ENCODE results near the gene MRPL45.

MRPL45 gene

DNA sequence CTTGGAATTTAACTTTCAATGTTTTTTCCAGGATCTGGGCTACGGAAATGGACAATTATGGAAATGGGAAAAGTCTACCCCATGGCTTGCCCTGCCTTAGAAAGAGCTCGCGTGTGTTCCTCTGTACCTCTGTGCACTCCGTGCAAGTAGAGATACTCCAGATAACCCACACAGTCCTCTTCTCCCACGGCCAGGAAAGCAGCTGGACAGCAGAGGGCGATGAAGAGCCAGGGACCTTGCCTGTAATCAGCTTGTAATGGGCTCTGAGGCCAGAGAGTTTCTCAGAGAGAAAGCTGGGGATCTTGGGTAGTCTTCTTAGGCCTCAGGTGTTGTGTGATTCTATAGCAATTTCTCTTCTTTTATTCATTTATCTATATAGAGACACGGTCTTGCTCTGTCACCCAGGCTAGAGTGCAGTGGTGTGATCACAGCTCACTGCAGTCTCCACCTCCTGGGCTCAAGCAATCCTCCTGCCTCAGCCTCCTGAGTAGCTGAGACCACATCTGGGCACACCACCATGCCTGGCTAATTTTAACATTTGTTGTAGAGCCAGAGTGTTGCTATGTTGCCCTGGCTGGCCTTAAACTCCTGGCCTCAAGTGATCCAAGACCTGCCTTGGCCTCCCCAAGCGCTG, 52.2 kb downstream of the MRPL45 start:
- DNase-seq: peak; percentile 86

DNA sequence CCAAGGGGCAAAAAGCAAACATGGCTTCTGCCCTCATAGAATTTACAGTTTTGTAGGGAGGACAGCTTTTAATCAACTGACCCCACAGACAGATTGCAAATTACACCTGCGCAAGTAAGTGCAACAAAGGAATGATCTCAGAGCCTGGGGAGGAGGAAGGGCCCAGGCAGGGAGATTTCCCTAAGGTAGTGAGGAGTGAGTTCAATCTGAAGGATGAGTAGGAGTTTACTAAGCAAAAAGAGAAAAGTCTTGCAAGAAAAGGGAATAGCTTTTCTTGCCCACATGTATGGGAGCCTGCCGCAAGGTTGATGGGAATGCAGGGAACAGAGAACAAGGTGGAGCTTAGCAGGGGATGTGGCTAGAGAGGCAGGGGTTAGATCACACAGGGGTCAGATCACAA, 53.1 kb downstream of the MRPL45 start:
- DNase-seq: no peak

DNA sequence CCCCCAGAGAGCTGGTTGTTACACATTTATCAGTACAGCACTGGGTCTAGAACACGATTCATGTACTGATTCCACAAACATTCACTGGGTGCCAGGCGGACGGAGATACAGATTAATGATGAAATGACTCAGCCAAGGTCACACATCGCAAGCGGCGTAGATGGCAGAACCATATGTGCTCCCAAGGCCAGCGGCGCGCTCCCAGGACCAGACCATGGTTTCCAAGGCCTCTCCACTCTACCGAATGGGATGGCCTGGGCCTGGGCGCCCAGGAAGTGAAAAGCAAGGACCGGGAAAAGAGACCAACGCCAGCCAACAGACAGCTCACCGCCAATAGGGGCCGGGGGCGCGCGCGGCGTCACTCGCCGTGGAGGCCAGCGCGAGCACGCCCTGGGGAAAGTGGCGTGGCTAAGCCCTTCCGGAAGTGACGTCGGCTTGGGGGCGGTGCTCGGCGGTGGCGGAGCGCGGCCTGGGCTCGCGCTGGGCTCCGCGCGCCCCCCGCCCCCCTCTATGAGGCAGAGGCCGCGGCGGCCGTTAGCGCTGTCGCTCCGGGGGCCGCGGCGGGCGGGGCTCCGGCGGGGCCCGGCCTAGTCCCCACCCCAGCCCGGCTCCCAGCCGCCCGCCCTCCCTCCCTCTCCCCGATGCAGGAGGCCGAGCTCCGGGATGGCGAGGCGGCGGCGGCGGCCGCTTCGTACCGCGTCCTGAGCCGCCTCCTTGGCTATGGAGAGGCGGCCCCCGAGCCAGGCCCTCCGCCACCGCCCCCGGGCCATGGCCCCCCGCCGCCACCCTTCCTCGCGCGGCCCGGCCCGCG, 54.6 kb downstream of the MRPL45 start, which contains the start of gene SOCS7:
SOCS7 (plus strand) TSS at position 433 of the 811 bp plus-strand sequence; CDS start at position 642, 209 bp downstream.
- peak; percentile 93 for DNase-seq

DNA sequence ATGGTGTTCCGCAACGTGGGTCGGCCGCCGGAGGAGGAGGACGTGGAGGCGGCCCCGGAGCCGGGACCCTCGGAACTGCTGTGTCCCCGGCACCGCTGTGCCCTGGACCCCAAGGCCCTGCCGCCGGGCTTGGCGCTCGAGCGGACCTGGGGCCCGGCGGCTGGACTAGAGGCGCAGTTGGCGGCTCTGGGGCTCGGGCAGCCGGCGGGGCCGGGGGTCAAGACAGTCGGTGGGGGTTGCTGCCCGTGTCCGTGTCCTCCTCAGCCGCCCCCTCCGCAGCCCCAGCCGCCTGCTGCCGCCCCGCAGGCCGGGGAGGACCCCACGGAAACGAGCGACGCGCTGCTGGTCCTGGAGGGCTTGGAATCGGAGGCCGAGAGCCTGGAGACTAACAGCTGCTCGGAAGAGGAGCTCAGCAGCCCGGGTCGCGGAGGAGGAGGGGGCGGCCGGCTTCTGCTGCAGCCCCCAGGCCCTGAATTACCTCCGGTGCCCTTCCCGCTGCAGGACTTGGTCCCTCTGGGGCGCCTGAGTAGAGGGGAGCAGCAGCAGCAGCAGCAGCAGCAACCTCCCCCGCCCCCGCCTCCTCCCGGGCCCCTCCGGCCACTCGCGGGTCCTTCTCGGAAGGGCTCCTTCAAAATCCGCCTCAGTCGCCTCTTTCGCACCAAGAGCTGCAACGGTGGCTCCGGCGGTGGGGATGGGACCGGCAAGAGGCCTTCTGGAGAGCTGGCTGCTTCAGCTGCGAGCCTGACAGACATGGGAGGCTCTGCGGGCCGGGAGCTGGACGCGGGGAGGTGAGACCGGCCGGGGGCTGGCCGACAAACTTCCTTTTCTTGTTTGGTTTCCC, 55.5 kb downstream of the MRPL45 start:
- no peak for DNase-seq

DNA sequence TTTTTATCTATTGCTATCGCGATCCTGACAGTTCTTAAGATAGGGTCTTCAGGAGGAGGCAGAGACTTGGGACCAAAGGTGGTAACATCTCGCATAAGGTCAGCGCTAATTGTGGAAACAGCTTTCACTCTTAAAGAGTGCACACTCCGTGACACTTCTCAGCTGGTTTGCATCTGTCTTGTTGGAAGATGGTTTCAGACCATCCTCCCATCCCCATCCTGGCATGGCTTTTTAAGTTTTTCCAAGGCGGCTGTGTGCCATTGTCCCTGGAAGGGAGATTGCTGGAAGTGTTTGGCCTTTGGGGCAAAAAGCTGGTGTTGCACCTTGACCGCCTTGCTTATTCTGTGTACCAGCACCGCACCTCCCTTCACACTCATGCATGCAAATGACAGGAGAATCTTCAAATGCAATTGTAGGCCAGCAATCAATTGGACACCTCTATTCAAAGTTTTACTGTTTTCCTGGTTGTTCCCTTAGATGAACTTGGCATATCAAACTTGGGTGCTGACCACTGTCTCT, 56.2 kb downstream of the MRPL45 start:
- DNase-seq: no peak

DNA sequence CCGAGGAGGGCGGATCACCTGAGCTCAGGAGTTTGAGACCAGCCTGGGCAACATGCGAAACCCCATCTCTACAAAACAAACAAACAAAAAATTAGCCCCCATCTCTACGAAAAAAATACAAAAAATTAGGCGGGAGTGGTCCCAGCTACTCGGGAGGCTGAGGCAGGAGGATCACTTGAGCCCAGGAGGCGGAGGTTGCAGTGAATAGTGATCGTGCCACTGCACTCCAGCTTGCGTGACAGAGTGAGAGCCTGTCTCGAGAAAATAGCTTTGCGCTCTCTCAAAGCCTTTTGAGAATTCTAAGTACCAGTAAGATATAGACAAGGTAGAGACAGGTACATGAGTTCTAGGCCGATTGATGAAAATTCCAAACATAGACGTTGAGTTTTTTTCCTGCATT, 56.7 kb downstream of the MRPL45 start:
- no peak for DNase-seq

DNA sequence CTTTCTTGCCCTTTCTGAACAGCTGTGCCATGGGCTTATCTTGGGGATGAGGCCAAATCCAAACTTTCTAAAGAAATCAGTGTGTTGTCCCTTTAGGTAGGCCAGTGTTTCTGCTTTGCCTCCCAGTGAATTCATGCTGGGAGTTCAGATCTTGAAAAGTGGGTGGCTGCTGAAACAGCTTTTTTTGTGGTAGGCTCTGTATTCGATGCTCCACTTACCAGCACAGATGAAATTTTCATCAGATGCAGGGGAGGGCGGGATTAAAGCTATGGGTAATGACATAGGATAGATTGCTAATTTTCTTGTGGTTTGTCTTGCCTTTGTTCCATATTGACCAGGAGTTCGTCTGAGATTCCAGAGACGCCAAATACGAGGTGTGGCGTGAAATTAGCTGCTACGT, 57.5 kb downstream of the MRPL45 start:
- no peak for DNase-seq

DNA sequence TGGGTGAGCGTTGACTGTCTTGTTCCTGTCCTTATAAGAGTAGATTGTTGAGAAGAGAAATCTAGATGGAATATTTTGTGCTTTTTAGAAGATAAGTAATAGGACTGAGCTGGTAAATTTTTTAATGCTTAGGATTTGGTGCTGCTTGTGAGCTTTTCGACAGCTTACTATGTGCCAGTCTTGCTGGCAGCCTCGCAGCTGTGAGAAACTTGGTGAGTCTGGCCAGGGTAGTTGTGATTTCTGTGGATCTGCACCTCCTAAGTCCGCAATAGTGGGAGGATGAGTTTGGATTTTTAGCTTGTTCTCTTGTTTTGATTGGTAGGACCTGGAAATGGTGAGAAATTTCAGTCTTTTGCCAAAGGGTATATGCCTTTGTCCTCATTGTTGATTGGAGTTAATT, 58.3 kb downstream of the MRPL45 start:
- DNase-seq: no peak

DNA sequence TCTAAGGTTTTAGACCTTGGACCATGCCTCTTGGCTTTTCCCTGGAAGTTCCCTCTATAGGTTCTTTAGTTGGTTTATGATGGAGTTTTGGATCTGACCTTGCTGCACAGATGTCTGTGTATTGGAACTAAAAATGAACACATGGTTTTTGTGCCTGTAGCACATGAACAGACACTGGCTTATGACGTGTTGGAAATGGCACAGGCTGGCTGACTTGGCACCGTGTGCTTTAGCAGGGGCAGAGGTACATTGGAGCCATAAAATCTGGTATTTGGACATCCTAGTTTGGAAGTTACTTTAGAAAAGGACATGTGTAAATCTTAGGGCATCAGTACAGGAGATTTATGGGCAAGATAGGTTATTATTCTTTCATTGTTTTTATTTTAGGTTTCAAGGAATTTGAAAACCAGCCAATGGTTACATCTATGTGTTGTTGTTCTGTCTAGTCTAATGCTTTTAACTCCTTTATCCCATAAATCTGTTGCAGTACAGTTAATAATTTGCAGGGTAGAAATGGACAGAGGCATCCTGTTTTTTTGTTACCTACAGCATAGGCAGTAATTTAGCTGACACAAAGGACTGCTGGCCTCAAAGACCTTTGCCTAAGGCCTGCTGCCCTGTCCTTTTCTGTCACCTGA, 60.6 kb downstream of the MRPL45 start:
- no peak for DNase-seq

DNA sequence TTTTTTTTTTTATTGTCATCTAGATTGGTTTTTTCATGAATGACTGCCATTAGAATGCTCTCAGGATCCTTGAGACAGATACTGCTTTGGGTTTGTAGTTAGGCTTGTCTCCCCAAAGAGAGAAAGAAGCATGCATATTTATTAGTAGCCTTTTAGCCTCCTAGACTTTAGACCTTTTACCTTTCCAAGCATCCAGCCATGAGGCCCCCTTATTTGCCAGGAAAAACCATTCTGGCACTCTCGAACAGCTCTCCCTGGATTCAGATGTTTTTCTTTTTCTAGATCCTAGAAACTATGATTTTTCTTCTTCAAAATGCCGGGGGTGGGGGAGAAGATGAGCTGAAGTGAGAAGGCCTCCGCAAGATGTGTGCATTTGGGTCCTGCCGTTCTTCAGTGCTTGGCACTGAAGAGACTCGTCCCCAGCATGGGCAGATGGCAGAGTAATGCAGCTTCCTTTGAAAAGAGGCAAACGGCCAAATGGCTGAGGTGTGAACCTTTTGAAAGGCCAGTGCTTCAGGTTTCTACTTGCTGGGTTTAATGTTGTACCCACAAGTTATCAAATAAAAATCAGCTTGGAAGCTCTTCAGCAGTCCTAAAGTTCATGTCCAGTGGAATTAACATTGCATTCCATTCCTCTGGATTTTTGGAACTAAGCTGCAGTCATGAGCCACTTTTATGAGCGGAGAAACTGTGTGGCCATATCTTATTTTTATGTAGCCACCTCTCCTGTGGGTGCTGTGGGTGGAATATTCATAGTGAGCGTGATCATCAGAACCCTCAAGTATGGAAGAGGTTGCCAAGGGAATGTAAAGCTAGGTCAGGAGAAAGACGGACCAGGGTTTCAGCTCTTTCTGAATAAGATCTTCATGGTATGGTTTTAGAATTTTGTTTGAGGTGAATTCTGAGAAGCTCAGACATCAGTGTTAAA, 61.9 kb downstream of the MRPL45 start:
- peak; percentile 9 for DNase-seq

DNA sequence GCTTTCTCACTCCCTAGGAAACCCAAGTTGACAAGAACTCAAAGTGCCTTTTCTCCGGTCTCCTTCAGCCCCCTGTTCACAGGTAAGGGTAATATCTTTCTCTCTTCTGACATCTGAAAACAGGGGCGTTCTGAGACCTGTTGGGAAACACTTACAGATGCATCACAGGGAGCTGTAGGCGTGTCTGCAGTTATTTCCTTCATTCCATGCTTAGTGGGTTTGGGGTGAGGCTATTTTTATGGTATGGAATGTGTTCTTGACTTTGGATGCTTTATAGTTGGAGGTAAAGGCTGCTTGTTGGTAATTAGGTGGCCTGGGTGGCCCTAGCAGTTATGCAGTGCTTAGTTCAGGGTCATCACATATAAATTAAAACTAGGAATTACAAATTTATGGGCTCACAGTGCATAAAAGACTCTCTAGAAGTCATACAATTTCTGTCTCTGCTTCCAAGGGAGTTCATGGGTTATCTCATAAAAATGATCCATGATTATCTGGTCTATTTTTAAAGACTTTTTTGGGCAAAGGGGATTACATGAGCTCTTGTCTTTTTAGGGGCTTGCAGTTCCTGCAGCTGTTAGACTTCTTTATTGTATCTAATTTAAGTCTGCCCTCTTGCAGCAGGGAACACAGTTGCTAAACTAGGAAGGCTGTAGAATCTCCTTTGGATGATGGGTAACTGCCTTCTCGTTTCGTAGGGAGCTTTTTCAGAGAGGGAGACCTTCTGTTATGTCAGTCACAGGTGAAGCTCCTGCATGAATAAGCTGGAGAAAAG, 64.9 kb downstream of the MRPL45 start:
- DNase-seq: no peak

DNA sequence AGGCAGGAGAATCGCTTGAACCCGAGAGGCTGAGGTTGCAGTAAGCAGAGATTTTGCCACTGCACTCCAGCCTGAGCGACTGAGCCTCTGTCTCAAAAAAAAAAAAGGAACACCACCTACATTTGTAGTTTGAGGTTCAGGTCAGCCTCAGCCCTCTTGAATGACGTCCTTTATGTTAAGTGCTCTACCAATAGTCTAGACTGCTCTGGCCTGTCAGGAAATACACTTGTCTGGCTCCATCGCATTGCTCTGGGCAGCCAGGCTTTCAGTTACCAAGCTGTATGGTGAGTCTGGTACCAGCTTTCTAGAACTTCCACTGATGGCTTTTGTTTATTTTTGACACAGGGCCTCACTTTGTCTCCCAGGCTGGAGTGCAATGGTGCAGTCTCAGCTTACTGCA, 66.0 kb downstream of the MRPL45 start:
- DNase-seq: no peak

DNA sequence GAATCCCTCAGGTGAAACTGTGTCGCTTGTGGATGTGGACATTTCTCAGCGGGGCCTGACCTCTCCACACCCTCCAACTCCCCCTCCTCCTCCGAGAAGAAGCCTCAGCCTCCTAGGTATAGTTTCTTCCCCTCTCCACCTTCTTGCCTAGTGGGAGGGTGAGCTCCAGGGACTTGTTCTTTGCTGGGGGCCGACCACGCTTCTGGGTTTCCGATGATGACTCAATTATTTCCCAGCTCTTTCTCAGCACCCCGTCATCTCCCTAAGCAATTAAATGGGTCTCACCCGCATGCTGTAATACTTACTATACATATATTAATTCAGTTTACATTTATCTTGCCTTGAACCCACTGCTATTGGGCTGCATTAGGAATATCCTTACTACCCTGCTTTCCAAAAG, 67.8 kb downstream of the MRPL45 start:
- no peak for DNase-seq

DNA sequence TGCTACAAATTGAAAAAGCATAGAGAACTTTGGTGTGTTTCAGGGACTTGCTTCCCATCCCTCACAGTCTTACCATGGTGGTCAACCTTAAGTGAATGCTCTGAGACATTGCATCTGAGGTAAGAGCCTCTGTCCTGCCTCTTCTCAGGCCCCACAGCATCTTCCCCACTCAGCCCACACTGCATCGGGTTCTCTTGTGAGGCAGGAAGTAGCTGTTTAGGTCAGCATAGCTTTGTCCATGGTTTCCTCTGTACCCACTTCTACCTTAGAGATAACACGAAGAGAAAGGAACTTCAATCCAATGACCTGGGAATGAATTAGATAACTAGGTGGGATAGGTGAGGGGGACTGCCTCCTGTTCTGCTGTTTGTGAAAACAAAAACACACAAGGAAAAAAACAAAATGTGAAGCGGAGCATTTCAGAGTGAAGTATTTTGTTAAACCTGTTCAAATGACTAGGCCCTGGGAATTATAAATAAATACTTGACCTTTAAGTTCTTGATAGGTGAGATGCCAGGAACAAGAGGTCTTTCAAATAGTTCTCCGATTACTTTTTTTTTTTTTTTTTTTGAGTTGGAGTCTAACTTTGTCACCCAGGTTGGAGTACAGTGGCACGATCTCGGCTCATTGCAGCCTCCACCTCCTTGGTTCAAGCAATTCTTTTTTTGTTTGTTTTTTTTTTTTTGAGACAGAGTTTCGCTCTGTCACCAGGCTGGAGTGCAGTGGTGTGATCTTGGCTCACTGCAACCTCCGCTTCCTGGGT, 72.3 kb downstream of the MRPL45 start:
- no peak for DNase-seq
